ENCODE data around the gene DNAH17.

Gene DNAH17

GRCh38 chr17:78605886-78606285 is 28.7 kb upstream of the DNAH17 start:
- no peak for DNase-seq (ENCODE audit: low spot score)

- DNase-seq (ENCODE audit: low spot score): no peak
Measured at GRCh38 chr17:78605429-78605828, 28.2 kb upstream of the DNAH17 start.

- no peak for DNase-seq (ENCODE audit: low spot score)
Measured at GRCh38 chr17:78602246-78602645, 25.1 kb upstream of the DNAH17 start.

GRCh38 chr17:78601577-78602190 is 24.5 kb upstream of the DNAH17 start:
- DNase-seq (ENCODE audit: low spot score): no peak

- no peak for DNase-seq (ENCODE audit: low spot score)
Measured at GRCh38 chr17:78600181-78600721, 23.1 kb upstream of the DNAH17 start.

GRCh38 chr17:78599419-78599818 is 22.2 kb upstream of the DNAH17 start:
- DNase-seq (ENCODE audit: low spot score): no peak

GRCh38 chr17:78598013-78598471 is 20.8 kb upstream of the DNAH17 start:
- no peak for DNase-seq (ENCODE audit: low spot score)

GRCh38 chr17:78596871-78597764 is 19.9 kb upstream of the DNAH17 start:
- DNase-seq (ENCODE audit: low spot score): no peak

- no peak for DNase-seq (ENCODE audit: low spot score)
Measured at GRCh38 chr17:78595135-78595810, 18.1 kb upstream of the DNAH17 start.

- DNase-seq (ENCODE audit: low spot score): no peak
Measured at GRCh38 chr17:78592991-78593329, 15.8 kb upstream of the DNAH17 start.

- no peak for DNase-seq (ENCODE audit: low spot score)
Measured at GRCh38 chr17:78591263-78591671, 14.1 kb upstream of the DNAH17 start.

GRCh38 chr17:78589885-78590284 is 12.7 kb upstream of the DNAH17 start:
- no peak for DNase-seq (ENCODE audit: low spot score)

- no peak for DNase-seq (ENCODE audit: low spot score)
Measured at GRCh38 chr17:78589031-78589675, 12.0 kb upstream of the DNAH17 start.

- no peak for DNase-seq (ENCODE audit: low spot score)
Measured at GRCh38 chr17:78588258-78589030, 11.2 kb upstream of the DNAH17 start.

- DNase-seq (ENCODE audit: low spot score): no peak
Measured at GRCh38 chr17:78585006-78585630, 7.9 kb upstream of the DNAH17 start.

GRCh38 chr17:78583091-78583490 is 5.9 kb upstream of the DNAH17 start:
- no peak for DNase-seq (ENCODE audit: low spot score)

GRCh38 chr17:78581304-78581703 is 4.1 kb upstream of the DNAH17 start:
- no peak for DNase-seq (ENCODE audit: low spot score)

GRCh38 chr17:78580277-78580804 is 3.1 kb upstream of the DNAH17 start:
- no peak for DNase-seq (ENCODE audit: low spot score)

GRCh38 chr17:78576389-78577112 is 645 bp downstream of the DNAH17 start:
- no peak for DNase-seq (ENCODE audit: low spot score)

GRCh38 chr17:78575899-78576298 is 1.3 kb downstream of the DNAH17 start:
- no peak for DNase-seq (ENCODE audit: low spot score)
